GM06990 (cell line): ENCODE data around the gene CCT3.

Experiments used
- DNase-seq: peaks from one replicate; pipeline ENCODE4 v3.0.0-alpha.2; 2011; ENCODE audit not compliant: insufficient read length; ENCODE audit errors: extremely low read depth
- H3K27me3 ChIP-seq: replicated peaks from 2 replicates; pipeline ENCODE4 v1.6.0; 2011; ENCODE audit warnings: low read length; ENCODE audit not compliant: control insufficient read depth, insufficient read depth
- H3K36me3 ChIP-seq: 2 replicates; pipeline ENCODE4 v1.5.1; 2011; ENCODE audit warnings: low read length; ENCODE audit not compliant: control insufficient read depth, insufficient read depth
- H3K4me3 ChIP-seq: replicated peaks from 2 replicates; pipeline ENCODE4 v1.5.1; 2011; ENCODE audit warnings: low read depth, mild to moderate bottlenecking, control low read depth, low read length
- CTCF ChIP-seq: IDR thresholded peaks from 2 replicates; pipeline ENCODE4 v1.5.1; 2011; ENCODE audit warnings: low read length, control low read depth, mild to moderate bottlenecking, inconsistent platforms; ENCODE audit not compliant: insufficient read depth, poor library complexity, severe bottlenecking

Gene CCT3

GRCh38 chr1:156376958-156377919 is 39.1 kb upstream of the CCT3 start:
- Histone ChIP-seq H3K36me3 (no peaks in the 10 kb centered on the region), H3K4me3 (no peak overlapping the region), H3K27me3 (no peaks in the 10 kb centered on the region)
- no peak for DNase-seq
- TF ChIP-seq CTCF: no peak

- TF ChIP-seq CTCF: no peak
- Histone ChIP-seq H3K27me3 (no peaks in the 10 kb centered on the region; the same call in 1 of the 2 replicates), H3K36me3 (no peaks in the 10 kb centered on the region), H3K4me3 (no peak overlapping the region)
- DNase-seq: no peak
Measured at GRCh38 chr1:156376146-156376545, 38.1 kb upstream of the CCT3 start.

- DNase-seq: no peak
- TF ChIP-seq CTCF: no peak
- no peaks in the 10 kb centered on the region for H3K36me3 ChIP-seq
- H3K27me3 ChIP-seq: no peaks in the 10 kb centered on the region; the same call in 1 of the 2 replicates
- H3K4me3 ChIP-seq: no peak overlapping the region
Measured at GRCh38 chr1:156373546-156373945, 35.5 kb upstream of the CCT3 start.

- Histone ChIP-seq H3K4me3 (no peak overlapping the region), H3K27me3 (no peaks in the 10 kb centered on the region; the same call in none of the 2 replicates), H3K36me3 (no peaks in the 10 kb centered on the region)
- no peak for TF ChIP-seq CTCF
- no peak for DNase-seq
Measured at GRCh38 chr1:156372876-156373275, 34.8 kb upstream of the CCT3 start.

GRCh38 chr1:156372265-156372586 is 34.1 kb upstream of the CCT3 start:
- no peak for TF ChIP-seq CTCF
- Histone ChIP-seq H3K4me3 (no peak overlapping the region), H3K27me3 (no peaks in the 10 kb centered on the region; the same call in none of the 2 replicates), H3K36me3 (no peaks in the 10 kb centered on the region)
- DNase-seq: no peak
